ENCODE measurements around the gene ITGA3.

DNA sequence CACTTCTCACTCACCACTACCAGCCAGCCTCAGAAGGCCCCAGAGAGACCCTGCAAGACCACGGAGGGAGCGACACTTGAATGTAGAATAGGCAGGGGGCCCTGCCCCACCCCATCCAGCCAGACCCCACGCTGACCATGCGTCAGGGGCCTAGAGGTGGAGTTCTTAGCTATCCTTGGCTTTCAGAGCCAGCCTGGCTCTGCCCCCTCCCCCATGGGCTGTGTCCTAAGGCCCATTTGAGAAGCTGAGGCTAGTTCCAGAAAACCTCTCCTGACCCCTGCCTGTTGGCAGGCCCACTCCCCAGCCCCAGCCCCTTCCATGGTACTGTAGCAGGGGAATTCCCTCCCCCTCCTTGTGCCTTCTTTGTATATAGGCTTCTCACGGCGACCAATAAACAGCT is 34.2 kb downstream of the ITGA3 start:
- no peak for TF ChIP-seq POLR2A (IDR thresholded peaks at IDR 0.05)
- TF ChIP-seq, protein P1, sequence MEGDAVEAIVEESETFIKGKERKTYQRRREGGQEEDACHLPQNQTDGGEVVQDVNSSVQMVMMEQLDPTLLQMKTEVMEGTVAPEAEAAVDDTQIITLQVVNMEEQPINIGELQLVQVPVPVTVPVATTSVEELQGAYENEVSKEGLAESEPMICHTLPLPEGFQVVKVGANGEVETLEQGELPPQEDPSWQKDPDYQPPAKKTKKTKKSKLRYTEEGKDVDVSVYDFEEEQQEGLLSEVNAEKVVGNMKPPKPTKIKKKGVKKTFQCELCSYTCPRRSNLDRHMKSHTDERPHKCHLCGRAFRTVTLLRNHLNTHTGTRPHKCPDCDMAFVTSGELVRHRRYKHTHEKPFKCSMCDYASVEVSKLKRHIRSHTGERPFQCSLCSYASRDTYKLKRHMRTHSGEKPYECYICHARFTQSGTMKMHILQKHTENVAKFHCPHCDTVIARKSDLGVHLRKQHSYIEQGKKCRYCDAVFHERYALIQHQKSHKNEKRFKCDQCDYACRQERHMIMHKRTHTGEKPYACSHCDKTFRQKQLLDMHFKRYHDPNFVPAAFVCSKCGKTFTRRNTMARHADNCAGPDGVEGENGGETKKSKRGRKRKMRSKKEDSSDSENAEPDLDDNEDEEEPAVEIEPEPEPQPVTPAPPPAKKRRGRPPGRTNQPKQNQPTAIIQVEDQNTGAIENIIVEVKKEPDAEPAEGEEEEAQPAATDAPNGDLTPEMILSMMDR (IDR thresholded peaks at IDR 0.05): no peak
